HG03442 (cell line): ENCODE results near the gene SPG11.
"Not testable (repeated sequence)": the region's sequence is repeated elsewhere in the genome, so short reads cannot be mapped to it uniquely, and the experiment has no call there.

Source experiments
- ATAC-seq: cut with Tn5 transposase; IDR thresholded peaks from one replicate; pipeline ENCODE4 v1.9.1; 2021; ENCODE audit warnings: mild to moderate bottlenecking, moderate library complexity; ENCODE audit not compliant: unreplicated experiment

SPG11 gene

GRCh38 chr15:44663410-44664308 lies at the start of gene SPG11:
Gene SPG11, minus strand, starts transcription at chr15:44663662. Its CDS starts 15 bp downstream, at chr15:44663647.
- peak; percentile 72 for ATAC-seq

GRCh38 chr15:44712346-44713005 lies 49.0 kb upstream of the SPG11 start:
- ATAC-seq, result no peak

- ATAC-seq, result peak; percentile 15
Measured at GRCh38 chr15:44711743-44712345, 48.4 kb upstream of the SPG11 start.

- peak; percentile 84 for ATAC-seq
Measured at GRCh38 chr15:44711096-44711742, 47.8 kb upstream of the SPG11 start, which contains the start of the genes B2M and PATL2. Gene B2M, plus strand, starts transcription at chr15:44711517. Its CDS starts 30 bp downstream, at chr15:44711547. Gene PATL2, minus strand, starts transcription at chr15:44711323. Its CDS starts 34,833 bp downstream, at chr15:44676490.

- no peak for ATAC-seq
Measured at GRCh38 chr15:44710236-44711095, 47.0 kb upstream of the SPG11 start.

GRCh38 chr15:44706946-44707636 lies 43.6 kb upstream of the SPG11 start:
- no peak for ATAC-seq

GRCh38 chr15:44706401-44706800 lies 42.9 kb upstream of the SPG11 start:
- no peak for ATAC-seq

GRCh38 chr15:44705986-44706385 lies 42.5 kb upstream of the SPG11 start:
- ATAC-seq, result no peak

GRCh38 chr15:44700676-44701075 lies 37.2 kb upstream of the SPG11 start:
- ATAC-seq, result not testable (repeated sequence)

- no peak for ATAC-seq
Measured at GRCh38 chr15:44698641-44699040, 35.2 kb upstream of the SPG11 start.

GRCh38 chr15:44697014-44697413 lies 33.6 kb upstream of the SPG11 start:
- no peak for ATAC-seq

- no peak for ATAC-seq
Measured at GRCh38 chr15:44695294-44695693, 31.8 kb upstream of the SPG11 start.

- ATAC-seq, result no peak
Measured at GRCh38 chr15:44694416-44694815, 31.0 kb upstream of the SPG11 start.

- ATAC-seq, result no peak
Measured at GRCh38 chr15:44692659-44693058, 29.2 kb upstream of the SPG11 start.

GRCh38 chr15:44690245-44690644 lies 26.8 kb upstream of the SPG11 start:
- ATAC-seq, result not testable (repeated sequence)

GRCh38 chr15:44689318-44689717 lies 25.9 kb upstream of the SPG11 start:
- ATAC-seq, result not testable (repeated sequence)

GRCh38 chr15:44682809-44683682 lies 19.6 kb upstream of the SPG11 start:
- not testable (repeated sequence) for ATAC-seq

- no peak for ATAC-seq
Measured at GRCh38 chr15:44682211-44682610, 18.7 kb upstream of the SPG11 start.
